WTC11 (cell line): ENCODE results near the gene GTF2I.

Experiments used
- HMGA2 ChIP-seq: fragments of 250-450 bp; sonication (Bioruptor Pico); IDR thresholded peaks from 2 replicates; pipeline ENCODE4 v1.4.0; 2021; ENCODE audit warnings: mild to moderate bottlenecking, moderate library complexity
- TEAD1 ChIP-seq: sonication (generic); formaldehyde crosslinking; IDR thresholded peaks from 2 replicates; pipeline ENCODE4 v1.8.0; 2022; ENCODE audit warnings: mild to moderate bottlenecking, missing genetic modification reagents
- TF ChIP-seq, protein P1 (sequence below): fragments of 200-600 bp; IDR thresholded peaks from 2 replicates; pipeline ENCODE4 v1.8.0; 2022; ENCODE audit warnings: antibody characterized with exemption
- TF ChIP-seq, protein P2 (sequence below): sonication (generic); formaldehyde crosslinking; IDR thresholded peaks from 2 replicates; pipeline ENCODE4 v1.8.0; 2022; ENCODE audit warnings: mild to moderate bottlenecking, missing genetic modification reagents
- TF ChIP-seq, protein P3 (sequence below): sonication (generic); formaldehyde crosslinking; IDR thresholded peaks from 2 replicates; pipeline ENCODE4 v1.8.1; 2023; ENCODE audit warnings: mild to moderate bottlenecking, missing genetic modification reagents, borderline replicate concordance

DNA sequence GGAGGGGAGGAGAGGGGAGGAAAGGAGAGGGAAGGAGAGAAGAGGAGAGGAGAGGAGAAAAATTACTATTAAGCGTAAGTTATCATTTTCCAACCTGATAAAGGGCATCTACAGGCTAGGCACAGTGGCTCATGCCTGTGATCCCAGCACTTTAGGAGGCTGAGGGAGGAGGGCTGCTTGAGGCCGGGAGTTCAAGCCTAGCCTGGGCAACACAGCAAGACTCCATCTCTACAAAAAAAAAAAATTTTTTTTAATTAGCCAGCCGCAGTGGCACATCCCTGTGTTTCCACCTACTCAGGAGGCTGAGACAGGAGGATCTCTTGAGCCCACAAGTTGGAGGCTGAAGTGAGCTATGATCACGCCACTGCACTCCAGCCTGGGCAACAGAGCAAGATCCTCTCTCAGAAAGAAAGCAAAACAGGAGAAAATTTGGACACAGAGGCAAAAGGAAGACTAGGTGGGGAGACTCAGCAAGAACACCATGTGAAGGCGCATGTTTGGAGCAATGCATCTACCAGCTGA, 35.2 kb upstream of the GTF2I start:
- TF ChIP-seq, protein P1, sequence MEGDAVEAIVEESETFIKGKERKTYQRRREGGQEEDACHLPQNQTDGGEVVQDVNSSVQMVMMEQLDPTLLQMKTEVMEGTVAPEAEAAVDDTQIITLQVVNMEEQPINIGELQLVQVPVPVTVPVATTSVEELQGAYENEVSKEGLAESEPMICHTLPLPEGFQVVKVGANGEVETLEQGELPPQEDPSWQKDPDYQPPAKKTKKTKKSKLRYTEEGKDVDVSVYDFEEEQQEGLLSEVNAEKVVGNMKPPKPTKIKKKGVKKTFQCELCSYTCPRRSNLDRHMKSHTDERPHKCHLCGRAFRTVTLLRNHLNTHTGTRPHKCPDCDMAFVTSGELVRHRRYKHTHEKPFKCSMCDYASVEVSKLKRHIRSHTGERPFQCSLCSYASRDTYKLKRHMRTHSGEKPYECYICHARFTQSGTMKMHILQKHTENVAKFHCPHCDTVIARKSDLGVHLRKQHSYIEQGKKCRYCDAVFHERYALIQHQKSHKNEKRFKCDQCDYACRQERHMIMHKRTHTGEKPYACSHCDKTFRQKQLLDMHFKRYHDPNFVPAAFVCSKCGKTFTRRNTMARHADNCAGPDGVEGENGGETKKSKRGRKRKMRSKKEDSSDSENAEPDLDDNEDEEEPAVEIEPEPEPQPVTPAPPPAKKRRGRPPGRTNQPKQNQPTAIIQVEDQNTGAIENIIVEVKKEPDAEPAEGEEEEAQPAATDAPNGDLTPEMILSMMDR: no peak
- TF ChIP-seq, protein P2, sequence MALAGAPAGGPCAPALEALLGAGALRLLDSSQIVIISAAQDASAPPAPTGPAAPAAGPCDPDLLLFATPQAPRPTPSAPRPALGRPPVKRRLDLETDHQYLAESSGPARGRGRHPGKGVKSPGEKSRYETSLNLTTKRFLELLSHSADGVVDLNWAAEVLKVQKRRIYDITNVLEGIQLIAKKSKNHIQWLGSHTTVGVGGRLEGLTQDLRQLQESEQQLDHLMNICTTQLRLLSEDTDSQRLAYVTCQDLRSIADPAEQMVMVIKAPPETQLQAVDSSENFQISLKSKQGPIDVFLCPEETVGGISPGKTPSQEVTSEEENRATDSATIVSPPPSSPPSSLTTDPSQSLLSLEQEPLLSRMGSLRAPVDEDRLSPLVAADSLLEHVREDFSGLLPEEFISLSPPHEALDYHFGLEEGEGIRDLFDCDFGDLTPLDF (CRISPR knock-in tag): no peak
- TF ChIP-seq HMGA2 (CRISPR knock-in tag): no peak
- TF ChIP-seq TEAD1 (CRISPR knock-in tag): no peak
- TF ChIP-seq, protein P3, sequence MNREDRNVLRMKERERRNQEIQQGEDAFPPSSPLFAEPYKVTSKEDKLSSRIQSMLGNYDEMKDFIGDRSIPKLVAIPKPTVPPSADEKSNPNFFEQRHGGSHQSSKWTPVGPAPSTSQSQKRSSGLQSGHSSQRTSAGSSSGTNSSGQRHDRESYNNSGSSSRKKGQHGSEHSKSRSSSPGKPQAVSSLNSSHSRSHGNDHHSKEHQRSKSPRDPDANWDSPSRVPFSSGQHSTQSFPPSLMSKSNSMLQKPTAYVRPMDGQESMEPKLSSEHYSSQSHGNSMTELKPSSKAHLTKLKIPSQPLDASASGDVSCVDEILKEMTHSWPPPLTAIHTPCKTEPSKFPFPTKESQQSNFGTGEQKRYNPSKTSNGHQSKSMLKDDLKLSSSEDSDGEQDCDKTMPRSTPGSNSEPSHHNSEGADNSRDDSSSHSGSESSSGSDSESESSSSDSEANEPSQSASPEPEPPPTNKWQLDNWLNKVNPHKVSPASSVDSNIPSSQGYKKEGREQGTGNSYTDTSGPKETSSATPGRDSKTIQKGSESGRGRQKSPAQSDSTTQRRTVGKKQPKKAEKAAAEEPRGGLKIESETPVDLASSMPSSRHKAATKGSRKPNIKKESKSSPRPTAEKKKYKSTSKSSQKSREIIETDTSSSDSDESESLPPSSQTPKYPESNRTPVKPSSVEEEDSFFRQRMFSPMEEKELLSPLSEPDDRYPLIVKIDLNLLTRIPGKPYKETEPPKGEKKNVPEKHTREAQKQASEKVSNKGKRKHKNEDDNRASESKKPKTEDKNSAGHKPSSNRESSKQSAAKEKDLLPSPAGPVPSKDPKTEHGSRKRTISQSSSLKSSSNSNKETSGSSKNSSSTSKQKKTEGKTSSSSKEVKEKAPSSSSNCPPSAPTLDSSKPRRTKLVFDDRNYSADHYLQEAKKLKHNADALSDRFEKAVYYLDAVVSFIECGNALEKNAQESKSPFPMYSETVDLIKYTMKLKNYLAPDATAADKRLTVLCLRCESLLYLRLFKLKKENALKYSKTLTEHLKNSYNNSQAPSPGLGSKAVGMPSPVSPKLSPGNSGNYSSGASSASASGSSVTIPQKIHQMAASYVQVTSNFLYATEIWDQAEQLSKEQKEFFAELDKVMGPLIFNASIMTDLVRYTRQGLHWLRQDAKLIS (CRISPR knock-in tag): no peak
